HG03469 (cell line): ENCODE data around the gene GRAP2.
"Not testable (repeated sequence)": the region's sequence is repeated elsewhere in the genome, so short reads cannot be mapped to it uniquely, and the experiment has no call there.

Source experiments
- ATAC-seq: cut with Tn5 transposase; IDR thresholded peaks from one replicate; pipeline ENCODE4 v1.9.1; 2021; ENCODE audit warnings: mild to moderate bottlenecking, moderate library complexity, moderate number of reproducible peaks; ENCODE audit not compliant: unreplicated experiment

GRAP2 gene

GRCh38 chr22:39896313-39896996 is 4.4 kb upstream of the GRAP2 start:
- ATAC-seq, result no peak

GRCh38 chr22:39897841-39898240 is 3.0 kb upstream of the GRAP2 start:
- ATAC-seq, result no peak

GRCh38 chr22:39898997-39899396 is 1.9 kb upstream of the GRAP2 start:
- ATAC-seq, result peak; percentile 58

- no peak for ATAC-seq
Observed at GRCh38 chr22:39901565-39902146, 772 bp downstream of the GRAP2 start.

- not testable (repeated sequence) for ATAC-seq
Observed at GRCh38 chr22:39904024-39904423, 3.1 kb downstream of the GRAP2 start.

- no peak for ATAC-seq
Observed at GRCh38 chr22:39904862-39905261, 4.0 kb downstream of the GRAP2 start.

- ATAC-seq, result no peak
Observed at GRCh38 chr22:39905687-39906086, 4.8 kb downstream of the GRAP2 start.

- no peak for ATAC-seq
Observed at GRCh38 chr22:39906207-39906606, 5.3 kb downstream of the GRAP2 start.

GRCh38 chr22:39907047-39907446 is 6.2 kb downstream of the GRAP2 start:
- no peak for ATAC-seq

GRCh38 chr22:39907605-39908097 is 6.8 kb downstream of the GRAP2 start:
- ATAC-seq, result no peak

- ATAC-seq, result no peak
Observed at GRCh38 chr22:39908136-39908535, 7.3 kb downstream of the GRAP2 start.

GRCh38 chr22:39908737-39909136 is 7.9 kb downstream of the GRAP2 start:
- no peak for ATAC-seq

GRCh38 chr22:39910876-39911613 is 10.2 kb downstream of the GRAP2 start:
- ATAC-seq, result no peak

GRCh38 chr22:39913321-39913720 is 12.4 kb downstream of the GRAP2 start:
- ATAC-seq, result no peak

- no peak for ATAC-seq
Observed at GRCh38 chr22:39913886-39914285, 13.0 kb downstream of the GRAP2 start.

GRCh38 chr22:39914584-39914983 is 13.7 kb downstream of the GRAP2 start:
- no peak for ATAC-seq

- ATAC-seq, result no peak
Observed at GRCh38 chr22:39915295-39915726, 14.4 kb downstream of the GRAP2 start.

GRCh38 chr22:39916496-39916895 is 15.6 kb downstream of the GRAP2 start:
- ATAC-seq, result no peak

- ATAC-seq, result no peak
Observed at GRCh38 chr22:39917197-39917643, 16.3 kb downstream of the GRAP2 start.

GRCh38 chr22:39917776-39918495 is 17.1 kb downstream of the GRAP2 start:
- ATAC-seq, result no peak

GRCh38 chr22:39920134-39920743 is 19.4 kb downstream of the GRAP2 start:
- ATAC-seq, result no peak
